NCI-H774 (cell line): ENCODE data around the gene CTTNBP2NL.
"Not testable (repeated sequence)": the region's sequence is repeated elsewhere in the genome, so short reads cannot be mapped to it uniquely, and the experiment has no call there.

Experiments
- DNase-seq: peaks from one replicate; lab custom pipeline; 2025; lab: John Stamatoyannopoulos, UW

Gene CTTNBP2NL

GRCh38 chr1:112386731-112387346, 9.2 kb upstream of the CTTNBP2NL start:
- DNase-seq, result no peak

- no peak for DNase-seq
These were observed 8.2 kb upstream of the CTTNBP2NL start for GRCh38 chr1:112387807-112388206.

DNA sequence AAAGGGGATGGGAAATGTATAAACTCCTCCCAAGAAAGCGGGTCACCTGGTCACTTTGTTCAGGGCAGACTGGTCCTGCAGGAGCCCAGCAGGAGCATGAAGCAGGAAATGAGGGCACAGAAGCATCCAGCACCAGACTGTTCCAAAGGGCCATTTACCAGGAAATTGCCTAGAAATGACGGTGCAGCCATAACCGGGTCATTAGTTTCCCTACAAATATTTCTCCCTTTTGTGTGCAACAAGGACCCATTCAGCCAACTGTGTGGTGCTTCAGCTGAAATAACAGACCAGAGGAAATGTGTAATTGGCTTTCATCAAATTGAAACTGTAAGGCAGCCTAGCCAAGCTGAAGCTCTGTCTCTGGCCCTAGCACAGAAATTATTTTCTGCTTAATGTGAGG, 7.6 kb upstream of the CTTNBP2NL start:
- peak; percentile 37 for DNase-seq

DNA sequence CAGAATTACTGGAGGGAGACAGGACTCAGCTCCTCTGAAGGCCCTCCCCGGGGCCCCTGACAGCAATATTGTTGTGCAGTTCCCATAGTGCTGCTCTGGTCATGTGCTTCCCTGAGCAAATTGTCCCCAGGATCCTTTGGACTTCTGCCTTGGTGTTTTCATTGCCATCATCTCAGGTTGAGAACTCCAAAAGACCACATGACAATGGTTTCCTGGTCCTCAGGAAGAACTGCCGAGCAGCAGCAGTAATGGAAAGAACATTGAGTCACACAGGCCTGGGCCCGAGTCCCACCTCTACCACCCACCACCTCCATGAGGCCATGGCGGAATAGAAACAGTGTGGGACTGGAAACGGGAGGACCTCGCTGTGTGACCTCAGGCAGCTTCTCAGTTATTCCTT, 6.3 kb upstream of the CTTNBP2NL start:
- DNase-seq, result no peak

DNA sequence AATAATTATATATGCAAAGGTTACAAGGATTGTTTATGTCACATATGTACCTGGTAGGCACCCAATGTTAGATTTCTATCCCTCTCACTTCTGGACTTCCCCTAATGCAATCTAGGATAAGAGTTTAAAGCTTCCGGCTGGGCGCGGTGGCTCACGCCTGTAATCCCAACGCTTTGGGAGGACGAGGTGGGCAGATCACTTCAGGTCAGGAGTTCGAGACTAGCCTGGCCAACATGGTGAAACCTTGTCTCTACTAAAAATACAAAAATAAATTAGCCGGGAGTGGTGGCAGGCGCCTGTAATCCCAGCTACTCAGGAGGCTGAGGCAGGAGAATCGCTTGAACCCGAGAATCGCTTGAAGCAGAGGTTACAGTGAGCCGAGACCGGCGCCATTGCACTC, 5.7 kb upstream of the CTTNBP2NL start:
- not testable (repeated sequence) for DNase-seq

DNA sequence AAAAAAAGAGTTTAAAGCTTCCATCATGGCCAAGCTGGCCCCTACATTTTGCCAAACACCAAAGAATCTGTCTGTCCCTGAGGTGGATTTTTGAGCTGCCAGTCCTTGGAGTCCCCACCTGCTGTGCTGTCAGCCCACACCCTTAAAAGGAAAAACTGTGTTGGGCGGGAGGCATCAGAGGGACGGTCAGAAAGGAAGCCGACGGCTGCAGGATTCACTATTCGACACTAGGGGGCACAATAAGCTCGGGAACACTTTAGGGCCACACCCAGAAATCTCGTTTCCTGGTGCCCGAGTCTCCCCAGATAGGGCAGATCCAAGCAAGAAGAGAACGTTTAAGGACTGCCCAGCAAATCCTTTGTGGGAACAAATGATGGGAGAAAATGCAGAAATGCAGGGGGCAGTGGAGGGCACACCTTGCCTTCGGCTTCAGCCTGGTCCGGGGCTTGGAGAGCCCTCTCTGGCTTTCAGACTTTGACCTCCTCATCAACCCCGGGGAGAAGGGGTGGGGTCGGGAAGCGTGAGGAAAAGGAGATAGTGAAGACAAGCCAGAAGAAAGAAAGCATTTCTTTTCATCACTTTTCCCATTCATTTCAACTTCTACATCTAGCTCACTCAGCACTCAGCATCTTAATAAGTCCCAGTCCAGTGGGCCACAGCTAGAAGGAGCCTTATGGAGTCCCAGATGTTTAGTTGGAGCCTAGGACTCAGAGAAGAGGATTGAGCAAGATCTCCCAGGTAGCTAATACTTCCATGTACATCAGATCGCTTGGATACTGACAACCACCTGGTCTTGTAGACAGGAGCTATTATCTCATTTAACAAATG, 5.0 kb upstream of the CTTNBP2NL start:
- peak; percentile 87 for DNase-seq

DNA sequence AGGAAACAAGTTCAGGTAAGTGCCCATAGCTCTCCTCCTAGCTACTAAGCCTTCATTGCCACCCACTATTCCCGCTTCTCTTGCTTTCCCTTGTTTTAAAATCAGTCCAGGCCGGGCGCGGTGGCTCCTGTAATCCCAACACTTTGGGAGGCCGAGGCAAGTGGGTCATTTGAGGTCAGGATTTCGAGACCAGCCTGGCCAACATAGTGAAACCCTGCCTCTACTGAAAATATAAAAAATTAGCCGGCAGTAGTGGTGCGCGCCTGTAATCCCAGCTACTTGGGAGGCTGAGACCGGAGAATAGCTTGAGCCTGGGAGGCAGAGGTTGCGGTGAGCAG, 4.4 kb upstream of the CTTNBP2NL start:
- no peak for DNase-seq

DNA sequence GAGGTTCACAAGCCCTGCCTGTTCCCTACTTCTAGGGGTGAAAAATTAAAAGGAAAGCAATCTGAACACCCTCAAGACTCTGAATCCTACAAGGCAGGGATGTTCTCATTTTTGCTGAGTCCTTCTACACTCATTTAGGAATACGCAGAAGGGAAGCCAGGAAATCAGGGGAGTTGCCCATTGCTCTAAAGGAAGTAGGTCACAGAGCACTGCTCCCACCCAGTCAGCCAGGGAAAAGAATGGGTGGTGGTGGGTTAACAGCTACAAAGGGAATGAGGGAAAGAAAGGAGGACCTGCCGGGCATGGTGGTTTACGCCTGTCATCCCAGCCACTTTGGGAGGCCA, 2.4 kb upstream of the CTTNBP2NL start:
- no peak for DNase-seq

DNA sequence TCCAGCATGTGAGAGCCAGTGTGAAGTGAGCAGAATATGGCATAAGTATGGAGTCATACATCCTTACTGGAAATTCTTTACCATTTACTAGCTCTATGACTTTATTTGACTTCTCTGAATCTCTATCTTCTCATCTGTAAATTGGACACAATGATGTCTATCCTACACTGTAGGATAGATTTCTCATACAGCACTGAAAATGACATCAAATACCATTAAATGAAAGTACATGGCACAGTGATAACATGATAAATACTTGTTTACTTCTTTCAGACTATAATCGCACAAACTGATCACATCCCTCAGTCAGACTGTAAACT, 1.3 kb upstream of the CTTNBP2NL start:
- no peak for DNase-seq

DNA sequence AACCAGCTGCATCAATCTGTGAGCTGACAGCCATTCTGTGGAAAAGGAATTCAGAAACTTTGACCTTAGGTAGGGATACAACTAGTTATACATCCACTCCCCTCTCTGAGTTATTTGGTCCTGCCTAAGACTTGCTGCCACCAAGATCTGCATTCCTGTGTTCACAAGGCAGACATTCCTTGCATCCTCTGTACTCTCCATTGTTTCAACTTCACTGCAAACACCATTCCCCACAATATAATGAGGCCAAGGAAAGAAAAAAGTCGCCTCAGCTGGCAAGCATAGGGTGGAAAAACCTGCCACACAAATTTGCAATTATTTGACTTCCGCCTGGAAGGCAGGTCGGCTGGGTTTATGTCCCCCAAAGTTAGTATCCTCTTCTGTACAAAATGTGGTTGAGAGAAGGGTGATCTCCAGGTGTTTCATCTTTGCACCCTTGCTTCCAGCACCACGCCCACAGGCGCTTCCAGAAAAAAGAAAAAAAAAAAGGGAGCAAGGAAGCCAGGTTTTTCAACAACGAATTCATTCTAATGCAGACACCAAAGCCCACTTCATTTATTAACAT, 676 bp upstream of the CTTNBP2NL start:
- no peak for DNase-seq

DNA sequence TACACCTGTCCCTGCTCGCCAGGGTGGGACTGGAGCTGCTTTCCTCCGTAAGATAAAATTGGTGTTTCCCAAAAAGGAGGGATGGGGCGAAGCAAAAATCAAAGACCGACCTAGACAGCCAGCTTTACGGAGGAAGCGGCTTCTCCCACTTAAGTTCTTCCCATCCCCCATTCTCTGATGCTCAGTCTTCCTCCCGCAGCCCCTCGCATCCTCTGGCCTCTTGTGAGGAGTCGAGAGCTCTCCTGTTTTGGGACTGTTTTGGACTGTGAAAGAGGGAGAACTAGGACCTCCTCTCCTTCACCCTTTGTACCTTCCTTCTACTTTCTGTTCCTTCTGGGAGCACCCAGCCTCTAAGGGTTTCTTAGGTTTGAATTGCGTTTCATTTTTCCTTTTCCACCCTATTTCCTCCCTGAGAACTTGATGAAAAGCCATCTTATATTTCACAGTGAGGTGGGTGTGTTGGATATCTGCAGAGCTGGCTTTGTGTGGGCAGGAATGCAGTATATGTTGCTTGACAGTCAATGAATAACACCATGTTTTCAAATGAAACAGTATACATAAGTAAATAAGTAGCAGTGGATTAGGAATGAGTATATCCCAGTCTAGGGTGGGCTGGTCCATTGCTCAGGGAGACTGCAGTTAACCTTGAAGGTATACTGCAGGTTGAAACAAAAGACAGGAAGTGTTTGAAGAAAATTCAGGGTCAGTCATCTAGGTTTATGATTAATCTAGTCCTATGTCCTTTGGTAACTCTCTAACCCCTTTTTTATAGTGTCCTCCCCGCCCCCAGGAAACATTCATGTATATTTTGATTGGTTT, 848 bp downstream of the CTTNBP2NL start:
- DNase-seq, result no peak

DNA sequence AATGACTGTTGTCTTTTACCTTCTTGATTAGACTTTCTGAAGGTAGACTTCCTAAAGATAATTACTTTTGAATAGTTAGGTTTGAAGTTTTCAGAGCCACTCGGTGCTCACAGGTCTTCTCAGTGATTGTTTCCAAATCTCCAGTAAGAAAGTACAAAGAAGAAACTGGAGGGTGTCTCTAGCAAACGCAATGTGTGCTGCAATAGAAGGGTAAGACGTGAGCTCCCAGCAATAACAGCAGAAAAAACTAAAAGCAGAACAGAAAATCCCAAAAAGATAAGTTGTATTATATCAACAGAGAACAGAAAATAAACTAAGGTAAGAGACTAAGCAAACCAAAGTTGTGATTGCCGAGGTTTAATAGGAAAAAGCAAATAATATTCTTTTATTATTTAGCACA, 1.8 kb downstream of the CTTNBP2NL start:
- no peak for DNase-seq

GRCh38 chr1:112399456-112399855, 3.4 kb downstream of the CTTNBP2NL start:
- DNase-seq, result no peak

DNA sequence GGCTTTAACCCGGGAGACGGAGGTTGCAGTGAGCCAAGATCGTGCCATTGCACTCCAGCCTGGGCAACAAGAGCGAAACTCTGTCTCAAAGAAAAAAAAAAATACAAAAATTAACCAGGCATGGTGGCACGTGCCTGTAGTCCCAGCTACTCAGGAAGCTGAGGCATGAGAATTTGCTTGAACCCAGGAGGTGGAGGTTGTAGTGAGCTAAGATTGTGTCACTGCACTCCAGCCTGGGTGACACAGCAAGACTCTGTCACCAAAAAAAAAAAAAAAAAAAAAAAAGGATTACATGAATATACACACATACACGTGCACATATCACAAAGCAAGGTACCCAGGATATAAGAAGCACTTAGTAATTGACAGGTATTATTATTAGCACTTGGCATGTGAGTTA, 4.7 kb downstream of the CTTNBP2NL start:
- DNase-seq, result not testable (repeated sequence)

GRCh38 chr1:112402682-112403643, 6.9 kb downstream of the CTTNBP2NL start:
- no peak for DNase-seq

- DNase-seq, result no peak
These were observed 10.8 kb downstream of the CTTNBP2NL start for GRCh38 chr1:112406771-112407170.

DNA sequence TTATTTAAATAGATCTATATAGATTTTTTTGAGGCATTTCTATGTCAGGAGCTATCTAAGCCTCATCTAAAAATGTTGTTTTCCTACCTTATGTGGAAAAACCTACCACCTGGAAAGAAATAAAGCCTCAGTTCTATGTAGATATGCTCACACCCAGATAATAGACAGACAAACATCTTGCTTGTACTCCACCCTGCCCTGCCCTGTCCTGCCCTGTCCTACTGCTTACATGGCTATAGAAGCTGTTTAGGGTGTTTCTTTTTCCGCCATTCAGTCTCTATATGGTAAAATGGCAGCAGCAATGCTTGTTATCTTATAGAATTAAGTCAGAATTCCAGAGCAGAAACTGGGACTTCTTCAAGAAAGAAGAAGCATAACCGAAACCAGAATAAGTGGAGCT, 13.4 kb downstream of the CTTNBP2NL start:
- no peak for DNase-seq

DNA sequence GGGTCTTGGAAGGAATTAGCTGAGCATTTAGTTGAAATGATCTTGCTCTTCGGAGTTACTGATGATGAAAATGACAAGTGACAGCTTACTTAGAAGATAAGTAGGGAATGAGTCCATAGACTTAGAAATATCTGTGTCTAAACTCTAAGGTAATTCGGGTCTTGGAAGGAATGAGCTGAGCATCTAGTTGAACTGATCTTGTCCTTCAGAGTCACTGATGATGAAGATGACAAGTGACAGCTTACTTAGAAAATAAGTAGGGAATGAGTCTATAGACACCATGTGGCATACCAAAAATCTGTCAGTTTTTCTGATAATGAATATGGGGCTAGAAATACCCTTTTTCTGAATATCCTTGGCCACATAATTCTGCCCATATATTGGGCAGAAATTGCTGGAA, 14.7 kb downstream of the CTTNBP2NL start:
- DNase-seq, result no peak

DNA sequence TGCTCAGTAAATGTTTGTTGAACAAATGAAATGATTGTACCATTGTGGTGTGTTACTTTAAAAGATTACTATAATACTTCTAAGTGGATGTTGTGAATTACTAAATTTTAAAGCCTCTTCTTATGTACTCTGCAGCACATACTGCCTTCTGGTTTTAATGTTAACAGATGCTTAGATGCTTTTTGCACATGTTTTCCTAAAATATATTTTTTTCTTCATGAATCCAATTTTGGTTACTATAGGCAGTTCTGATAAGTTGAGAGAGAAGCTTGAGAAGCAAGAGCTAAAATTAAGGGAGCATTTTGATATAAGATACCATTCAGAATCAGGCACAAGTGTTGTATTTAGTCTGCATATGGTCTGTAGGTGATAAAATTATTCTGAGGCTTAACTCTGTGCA, 21.3 kb downstream of the CTTNBP2NL start:
- no peak for DNase-seq

GRCh38 chr1:112418099-112418892, 22.3 kb downstream of the CTTNBP2NL start:
- DNase-seq, result no peak

- no peak for DNase-seq
These were observed 27.2 kb downstream of the CTTNBP2NL start for GRCh38 chr1:112423207-112423606.
